GM18499 (cell line): ENCODE measurements around the gene TANK.

Source experiments
- ATAC-seq: cut with Tn5 transposase; IDR thresholded peaks from one replicate; pipeline ENCODE4 v1.9.1; 2021; ENCODE audit warnings: moderate number of reproducible peaks; ENCODE audit not compliant: insufficient read depth, unreplicated experiment

TANK gene

GRCh38 chr2:161160226-161161073 lies at the start of gene TANK:
TSS of gene TANK (plus strand) at chr2:161160428. CDS start at chr2:161179663, 19,235 bp downstream.
- ATAC-seq, result peak; percentile 76

GRCh38 chr2:161111531-161111930 lies 48.7 kb upstream of the TANK start:
- no peak for ATAC-seq

GRCh38 chr2:161112908-161113307 lies 47.3 kb upstream of the TANK start:
- no peak for ATAC-seq

- no peak for ATAC-seq
Measured at GRCh38 chr2:161113693-161114575, 46.3 kb upstream of the TANK start.

GRCh38 chr2:161115205-161115604 lies 45.0 kb upstream of the TANK start:
- no peak for ATAC-seq

GRCh38 chr2:161115605-161116380 lies 44.4 kb upstream of the TANK start:
- ATAC-seq, result no peak

GRCh38 chr2:161116509-161116908 lies 43.7 kb upstream of the TANK start:
- ATAC-seq, result no peak

- ATAC-seq, result no peak
Measured at GRCh38 chr2:161117506-161117905, 42.7 kb upstream of the TANK start.

- ATAC-seq, result no peak
Measured at GRCh38 chr2:161118722-161119121, 41.5 kb upstream of the TANK start.

- no peak for ATAC-seq
Measured at GRCh38 chr2:161119483-161119882, 40.7 kb upstream of the TANK start.

- ATAC-seq, result no peak
Measured at GRCh38 chr2:161120775-161121174, 39.5 kb upstream of the TANK start.

GRCh38 chr2:161121622-161122021 lies 38.6 kb upstream of the TANK start:
- ATAC-seq, result no peak

- no peak for ATAC-seq
Measured at GRCh38 chr2:161122772-161123530, 37.3 kb upstream of the TANK start.

- no peak for ATAC-seq
Measured at GRCh38 chr2:161123531-161124030, 36.6 kb upstream of the TANK start.

GRCh38 chr2:161124201-161124600 lies 36.0 kb upstream of the TANK start:
- ATAC-seq, result no peak

- ATAC-seq, result no peak
Measured at GRCh38 chr2:161128885-161129284, 31.3 kb upstream of the TANK start.

- ATAC-seq, result no peak
Measured at GRCh38 chr2:161130354-161130753, 29.9 kb upstream of the TANK start.

GRCh38 chr2:161131074-161131680 lies 29.1 kb upstream of the TANK start:
- ATAC-seq, result no peak

- ATAC-seq, result no peak
Measured at GRCh38 chr2:161131804-161132203, 28.4 kb upstream of the TANK start.
